ENCODE measurements around the gene PLS3. TPM values are rescaled to one million over a fixed set of nuclear protein-coding genes. Genes with fewer than 3 reads are reported as not detected.

The PLS3 gene
- 100 to 1,000 TPM; 138 to 221 TPM for total RNA-seq
- polyA plus RNA-seq = 10 to 100 TPM; 63.1 to 94.1 TPM
- long read RNA-seq, donor 1, transcript PLS3-202 (16 exons, 3,280 nt) = major isoform, 49 of 98 reads
- long read RNA-seq, donor 1, partial matches to known transcripts = 49 of 98 reads
- long read RNA-seq, donor 1, other reads (novel, unspliced or antisense) = 0 of 98 reads
- long read RNA-seq, donor 2, transcript PLS3-202 (16 exons, 3,280 nt) = major isoform, 5 of 71 reads
- long read RNA-seq, donor 2, partial matches to known transcripts = 66 of 71 reads
- long read RNA-seq, donor 2, other reads (novel, unspliced or antisense) = 0 of 71 reads
- long read RNA-seq, donor 3, transcript PLS3-202 (16 exons, 3,280 nt) = major isoform, 16 of 40 reads
- long read RNA-seq, donor 3, partial matches to known transcripts = 22 of 40 reads
- long read RNA-seq, donor 3, other reads (novel, unspliced or antisense) = 0 of 40 reads
- long read RNA-seq, donor 4, partial matches to known transcripts = 66 of 69 reads
- long read RNA-seq, donor 4, other reads (novel, unspliced or antisense) = 0 of 69 reads
- long read RNA-seq, donor 5, transcript PLS3-202 (16 exons, 3,280 nt) = major isoform, 35 of 164 reads
- long read RNA-seq, donor 5, partial matches to known transcripts = 128 of 164 reads
- long read RNA-seq, donor 5, other reads (novel, unspliced or antisense) = 0 of 164 reads

- peak within 1 kb of the TSS; percentile 77 to 89 for H3K27ac ChIP-seq (ENCODE audit: low read depth in 1 of 2, low read length in 1 of 2)
- TF ChIP-seq CTCF (IDR thresholded peaks at IDR 0.05; ENCODE audit: control extremely low read depth, extremely low read depth) = no peak
- H3K27me3 ChIP-seq (ENCODE audit: control insufficient read depth in 3 of 3, insufficient read depth in 3 of 3, low read length in 2 of 3) = peaks cover 4 to 64% (median 35%) of the 10 kb centered on the region in 3 donors
- H3K36me3 ChIP-seq (ENCODE audit: control insufficient read depth in 4 of 4, insufficient read depth in 4 of 4, low read length in 4 of 4) = no peaks in the 10 kb centered on the region
- WGBS, 2 donors = 1 to 4% methylated on average over 23 to 40 of the region's 40 CpGs
- peak within 1 kb of the TSS; percentile 68 to 87 for H3K9ac ChIP-seq (ENCODE audit: insufficient read depth in 1 of 2, low read length in 2 of 2)
- DNase-seq (peak; percentile 89 to 93 (median 91)), ATAC-seq (ENCODE audit: insufficient read depth, low FRiP score) (peak; percentile 75)
- peak within 1 kb of the TSS; percentile 68 for H3K4me3 ChIP-seq
- peaks cover 0 to 16% (median 0%) of the 10 kb centered on the region in 5 donors for H3K4me1 ChIP-seq (ENCODE audit: control insufficient read depth in 5 of 5, insufficient read depth in 5 of 5, low read length in 5 of 5)
- peaks cover 0 to 2% (median 0%) of the 10 kb centered on the region in 4 donors for H3K9me3 ChIP-seq (ENCODE audit: control insufficient read depth in 4 of 4, insufficient read depth in 3 of 4, low read length in 3 of 4)
Measured at GRCh38 chrX:115560978-115561604, at the start of gene PLS3. Gene PLS3, plus strand, starts transcription at chrX:115561174. Its CDS starts 49,077 bp downstream, at chrX:115610251.

GRCh38 chrX:115518113-115518512 is 42.9 kb upstream of the PLS3 start:
- no peak for ATAC-seq (ENCODE audit: insufficient read depth, low FRiP score)
- H3K27ac ChIP-seq (ENCODE audit: low read depth in 1 of 2, low read length in 1 of 2) = no peak overlapping the region
- no peak for DNase-seq
- H3K4me3 ChIP-seq = no peak overlapping the region
- H3K27me3 ChIP-seq (ENCODE audit: control insufficient read depth in 3 of 3, insufficient read depth in 3 of 3, low read length in 2 of 3) = peaks cover 0 to 31% (median 18%) of the 10 kb centered on the region in 3 donors
- no peaks in the 10 kb centered on the region for H3K4me1 ChIP-seq (ENCODE audit: control insufficient read depth in 5 of 5, insufficient read depth in 5 of 5, low read length in 5 of 5)
- WGBS, 2 donors = 61 to 81% methylated on average over 2 of the region's 2 CpGs
- no peak for TF ChIP-seq CTCF (IDR thresholded peaks at IDR 0.05; ENCODE audit: control extremely low read depth, extremely low read depth)
- H3K9me3 ChIP-seq (ENCODE audit: control insufficient read depth in 4 of 4, insufficient read depth in 3 of 4, low read length in 3 of 4) = peaks cover 0 to 2% (median 0%) of the 10 kb centered on the region in 4 donors
- no peak overlapping the region for H3K9ac ChIP-seq (ENCODE audit: insufficient read depth in 1 of 2, low read length in 2 of 2)
- H3K36me3 ChIP-seq (ENCODE audit: control insufficient read depth in 4 of 4, insufficient read depth in 4 of 4, low read length in 4 of 4) = no peaks in the 10 kb centered on the region

GRCh38 chrX:115521741-115522140 is 39.2 kb upstream of the PLS3 start:
- Histone ChIP-seq H3K9me3 (ENCODE audit: control insufficient read depth in 4 of 4, insufficient read depth in 3 of 4, low read length in 3 of 4) (no peaks in the 10 kb centered on the region), H3K36me3 (ENCODE audit: control insufficient read depth in 4 of 4, insufficient read depth in 4 of 4, low read length in 4 of 4) (no peaks in the 10 kb centered on the region), H3K4me1 (ENCODE audit: control insufficient read depth in 5 of 5, insufficient read depth in 5 of 5, low read length in 5 of 5) (no peaks in the 10 kb centered on the region), H3K27me3 (ENCODE audit: control insufficient read depth in 3 of 3, insufficient read depth in 3 of 3, low read length in 2 of 3) (peaks cover 0 to 29% (median 17%) of the 10 kb centered on the region in 3 donors), H3K4me3 (no peak overlapping the region), H3K27ac (ENCODE audit: low read depth in 1 of 2, low read length in 1 of 2) (no peak overlapping the region), H3K9ac (ENCODE audit: insufficient read depth in 1 of 2, low read length in 2 of 2) (no peak overlapping the region)
- ATAC-seq (ENCODE audit: insufficient read depth, low FRiP score) (no peak), DNase-seq (no peak)
- TF ChIP-seq CTCF (IDR thresholded peaks at IDR 0.05; ENCODE audit: control extremely low read depth, extremely low read depth) = no peak
- 25 to 67% methylated on average over 1 of the region's 1 CpG for WGBS, 2 donors
